H1 (cell line): ENCODE measurements around the gene NUMB. TPM values are rescaled to one million over a fixed set of nuclear protein-coding genes. Genes with fewer than 3 reads are reported as not detected.

Experiments
- CTCF ChIA-PET: fragments of 300-600 bp; sonication (Branson Sonifier 250); formaldehyde crosslinking; loops from one replicate; lab custom pipeline; 2021; ENCODE audit not compliant: partially characterized antibody; lab: Charles Lee
- POLR2A ChIA-PET: fragments of 300-600 bp; sonication (Branson Sonifier 250); formaldehyde crosslinking; loops from one replicate; lab custom pipeline; 2021; ENCODE audit warnings: inconsistent platforms; ENCODE audit not compliant: partially characterized antibody; lab: Charles Lee
- DNase-seq, 2 experiments: peaks; one replicate each; pipeline versions ENCODE4 v3.0.0 to v3.0.0-alpha.2; 2010 to 2022; ENCODE audit warnings: low spot score in 2 of 2, low read depth in 1 of 2, mixed read lengths in 1 of 2
- FAIRE-seq: peaks from 2 replicates; lab custom pipeline; 2011; peaks lifted over from hg19 to GRCh38; lab: Jason Lieb, UNC
- H2AFZ ChIP-seq: 2 replicates; pipeline ENCODE4 v1.8.1; 2012; ENCODE audit warnings: low read length, inconsistent platforms
- H2AK5ac ChIP-seq: 2 replicates; pipeline ENCODE4 v1.6.1; 2013; ENCODE audit warnings: low read depth, low read length
- H2BK120ac ChIP-seq: replicated peaks from 2 replicates; pipeline ENCODE3; 2013; ENCODE audit warnings: low read depth, low read length, inconsistent platforms
- H2BK12ac ChIP-seq: 2 replicates; pipeline ENCODE4 v1.6.1; 2013; ENCODE audit warnings: low read depth, low read length
- H2BK15ac ChIP-seq: 2 replicates; pipeline ENCODE4 v1.6.1; 2013; ENCODE audit warnings: low read length
- H2BK20ac ChIP-seq: 2 replicates; pipeline ENCODE4 v1.6.1; 2013; ENCODE audit warnings: low read length
- H2BK5ac ChIP-seq: 2 replicates; pipeline ENCODE4 v1.6.1; 2013; ENCODE audit warnings: low read depth, low read length
- H3K14ac ChIP-seq: 2 replicates; pipeline ENCODE4 v1.6.1; 2013; ENCODE audit warnings: inconsistent platforms; ENCODE audit not compliant: insufficient read length
- H3K18ac ChIP-seq: 2 replicates; pipeline ENCODE4 v1.6.1; 2013; ENCODE audit warnings: low read length; ENCODE audit errors: extremely low read depth
- H3K23ac ChIP-seq: 2 replicates; pipeline ENCODE4 v1.6.1; 2013; ENCODE audit warnings: inconsistent platforms; ENCODE audit not compliant: insufficient read length
- H3K23me2 ChIP-seq: 2 replicates; pipeline ENCODE4 v1.6.1; 2013; ENCODE audit warnings: low read depth, low read length
- H3K27ac ChIP-seq: 2 replicates; pipeline ENCODE4 v1.6.1; 2011; ENCODE audit warnings: low read depth, low read length, inconsistent platforms
- H3K27me3 ChIP-seq, 4 experiments: replicated peaks in 1 of 4; 1 replicate in 1 of 4; 2 replicates in 3 of 4; pipeline versions ENCODE4 v1.6.1 to v1.8.1; 2011 to 2013; ENCODE audit warnings: low read length in 3 of 4, mild to moderate bottlenecking in 3 of 4, inconsistent platforms in 2 of 4, mixed read lengths in 2 of 4, moderate library complexity in 1 of 4; ENCODE audit not compliant: control insufficient read depth in 3 of 4, insufficient read depth in 3 of 4; ENCODE audit errors: extremely low read depth in 1 of 4
- H3K36me3 ChIP-seq, 4 experiments: 2 replicates each; pipeline versions ENCODE4 v1.6.1 to v1.8.1; 2011 to 2013; ENCODE audit warnings: mild to moderate bottlenecking in 4 of 4, low read length in 3 of 4, moderate library complexity in 2 of 4, control low read depth in 1 of 4, inconsistent platforms in 1 of 4; ENCODE audit not compliant: insufficient read depth in 4 of 4, control insufficient read depth in 2 of 4
- H3K4ac ChIP-seq: replicated peaks from 2 replicates; pipeline ENCODE3; 2013; ENCODE audit warnings: low read length, low read depth, mixed read lengths, inconsistent platforms; ENCODE audit not compliant: insufficient read length
- H3K4me1 ChIP-seq, 4 experiments: replicated peaks in 1 of 4; 1 replicate in 1 of 4; 2 replicates in 3 of 4; pipeline versions ENCODE4 v1.6.1 to v1.8.1; 2011 to 2013; ENCODE audit warnings: low read length in 3 of 4, inconsistent platforms in 2 of 4, mixed read lengths in 1 of 4; ENCODE audit not compliant: insufficient read depth in 4 of 4, control insufficient read depth in 3 of 4
- H3K4me2 ChIP-seq, 2 experiments: 2 replicates each; pipeline versions ENCODE4 v1.6.1 to v1.8.1; 2011 to 2013; ENCODE audit warnings: low read depth in 2 of 2, low read length in 2 of 2, control low read depth in 1 of 2, inconsistent platforms in 1 of 2, mild to moderate bottlenecking in 1 of 2; ENCODE audit not compliant: insufficient read depth in 1 of 2
- H3K4me3 ChIP-seq, 4 experiments: fragments of 200-600, 300-600 bp in 1 of 4; sonication (generic), shearing (Covaris generic), sonication (Bioruptor Twin) in 1 of 4; 2 replicates each; pipeline versions ENCODE4 v1.5.1 to v1.8.1; 2011 to 2016; ENCODE audit warnings: low read length in 4 of 4, low read depth in 3 of 4, control low read depth in 2 of 4, inconsistent platforms in 2 of 4, mild to moderate bottlenecking in 2 of 4, mixed read lengths in 1 of 4, moderate library complexity in 1 of 4; ENCODE audit not compliant: insufficient read depth in 2 of 4; ENCODE audit errors: extremely low read depth in 1 of 4
- H3K56ac ChIP-seq: replicated peaks from 2 replicates; pipeline ENCODE3; 2013; ENCODE audit warnings: low read depth, mild to moderate bottlenecking, mixed read lengths, low read length, inconsistent platforms; ENCODE audit not compliant: insufficient read length
- H3K79me1 ChIP-seq: 2 replicates; pipeline ENCODE4 v1.6.1; 2013; ENCODE audit warnings: low read depth, low read length, control low read depth
- H3K79me2 ChIP-seq, 2 experiments: 2 replicates each; pipeline versions ENCODE4 v1.6.1 to v1.8.1; 2012 to 2013; ENCODE audit warnings: low read length in 2 of 2, mild to moderate bottlenecking in 2 of 2, inconsistent platforms in 1 of 2; ENCODE audit not compliant: insufficient read depth in 2 of 2, control insufficient read depth in 1 of 2
- H3K9ac ChIP-seq, 4 experiments: replicated peaks in 1 of 4; 1 replicate in 1 of 4; 2 replicates in 3 of 4; pipeline versions ENCODE4 v1.6.1 to v1.8.1; 2011 to 2013; ENCODE audit warnings: low read depth in 3 of 4, low read length in 3 of 4, control low read depth in 2 of 4, mild to moderate bottlenecking in 2 of 4, moderate library complexity in 2 of 4, inconsistent platforms in 1 of 4; ENCODE audit errors: extremely low read depth in 1 of 4
- H3K9me3 ChIP-seq, 2 experiments: 2 replicates each; pipeline versions ENCODE4 v1.6.1 to v1.8.1; 2012 to 2013; ENCODE audit warnings: mild to moderate bottlenecking in 2 of 2, moderate library complexity in 2 of 2, control low read depth in 1 of 2, inconsistent platforms in 1 of 2, low read depth in 1 of 2, low read length in 1 of 2, mixed read lengths in 1 of 2; ENCODE audit not compliant: insufficient read depth in 2 of 2
- H4K20me1 ChIP-seq, 2 experiments: replicated peaks in 1 of 2; 2 replicates each; pipeline versions ENCODE3 to v1.8.1; 2011 to 2013; ENCODE audit warnings: inconsistent platforms in 2 of 2, low read length in 2 of 2, mild to moderate bottlenecking in 1 of 2; ENCODE audit not compliant: insufficient read depth in 2 of 2, control insufficient read depth in 1 of 2
- H4K5ac ChIP-seq: 2 replicates; pipeline ENCODE4 v1.6.1; 2013; ENCODE audit warnings: low read length, low read depth, mixed read lengths, inconsistent platforms; ENCODE audit not compliant: insufficient read length
- H4K8ac ChIP-seq: 2 replicates; pipeline ENCODE4 v1.8.0; 2013; ENCODE audit warnings: mild to moderate bottlenecking, moderate library complexity, low read length, inconsistent platforms; ENCODE audit not compliant: insufficient read depth; ENCODE audit errors: extremely low read depth
- H4K91ac ChIP-seq: replicated peaks from 2 replicates; pipeline ENCODE3; 2013; ENCODE audit warnings: low read length, mixed read lengths, inconsistent platforms; ENCODE audit not compliant: insufficient read length
- KDM1A ChIP-seq: fragments of 200-600, 300-600 bp; sonication (generic); IDR thresholded peaks from 2 replicates; pipeline ENCODE4 v1.7.1; 2016; ENCODE audit warnings: mild to moderate bottlenecking, low read length, borderline replicate concordance
- PHF8 ChIP-seq: fragments of 200-600 bp; sonication (generic); conservative IDR thresholded peaks from 2 replicates; pipeline ENCODE4 v1.7.1; 2012; ENCODE audit warnings: low read depth, mild to moderate bottlenecking, inconsistent platforms, low read length, moderate library complexity
- POLR2A ChIP-seq, 2 experiments: IDR thresholded peaks; 1 replicate in 1 of 2; 2 replicates in 1 of 2; pipeline ENCODE4 v1.6.1; 2011; ENCODE audit warnings: low read depth in 2 of 2, low read length in 2 of 2, mild to moderate bottlenecking in 2 of 2; ENCODE audit errors: control extremely low read depth in 1 of 2
- SIN3A ChIP-seq, 2 experiments: IDR thresholded peaks in 1 of 2; conservative IDR thresholded peaks in 1 of 2; 2 replicates each; pipeline ENCODE4 v1.6.1; 2011 to 2012; ENCODE audit warnings: low read length in 2 of 2, improper control_type of control experiment in 1 of 2, low read depth in 1 of 2, mild to moderate bottlenecking in 1 of 2
- WGBS, 2 experiments: shearing (Covaris generic) in 1 of 2; methylation state at CpG; one replicate each; pipeline versions ENCODE4 v1.1.6 to v1.1.7; 2013 to 2015; ENCODE audit warnings: low lambda C conversion rate in 2 of 2, mixed read lengths in 2 of 2, inconsistent platforms in 1 of 2, low coverage in 1 of 2, missing lambda C conversion rate in 1 of 2; ENCODE audit not compliant: insufficient replicate concordance in 2 of 2, insufficient coverage in 1 of 2, insufficient read length in 1 of 2; ENCODE audit errors: extremely low coverage in 1 of 2, missing lambda C conversion rate in 1 of 2; 5-methylcytosine and 5-hydroxymethylcytosine counted together
- polyA plus RNA-seq, 7 experiments: library from polyadenylated mRNA; depleted of rRNA in 3 of 7; stranded (reverse) in 5 of 7; unstranded in 2 of 7; fragments of >200 nt in 5 of 7; fragments of 200-250 nt in 2 of 7; gene quantifications; 1 replicate in 5 of 7; 2 replicates in 1 of 7; 4 replicates in 1 of 7; pipeline versions ENCODE4 v1.2.1 to v1.2.3, GENCODE V29; 2011 to 2013; ENCODE audit warnings: missing spikeins in 2 of 7, mixed read lengths in 2 of 7
- total RNA-seq: library from RNA; stranded (reverse); fragmentation: NEBNext Ultra II Directional; extraction: Animal tissue kit (Norgen Biotek cat#: 25700); gene quantifications from 2 replicates; pipeline ENCODE4 v1.2.1, GENCODE V29; 2021

The NUMB gene
- total and polyA plus RNA-seq, 2 of the 8 experiments (the other 6 are each of a cell fraction or from before 2014, with no cell fraction given): 54.3 to 78.1 TPM

- Histone ChIP-seq H3K36me3 (0 out of 8 replicates have a peak, but pooled peaks cover 0 to 3% (median 0%) of the 10 kb centered on the region in 4 experiments), H3K14ac (no peak overlapping the region), H4K5ac (peak overlapping the region; percentile 88), H4K20me1 (peaks cover 0 to 4% of the 10 kb centered on the region in 2 experiments), H3K79me2 (peaks cover 0 to 10% of the 10 kb centered on the region in 2 experiments; a peak in 2 of 4 replicates), H2AFZ (no peak overlapping the region), H3K9ac (peak overlapping the region in 1 of 4 experiments; percentile 24; a peak in 1 of 7 replicates), H2BK15ac (peak overlapping the region; percentile 51; the same call in 1 of the 2 replicates), H3K4me2 (peak overlapping the region; percentile 89 to 96), H3K23me2 (peaks cover 22% of the 10 kb centered on the region), H3K18ac (peak overlapping the region; percentile 94), H2BK20ac (peak overlapping the region; percentile 99; the same call in 1 of the 2 replicates), H3K9me3 (no peaks in the 10 kb centered on the region), H2BK12ac (peak overlapping the region; percentile 32; the same call in 1 of the 2 replicates), H4K8ac (peak overlapping the region; percentile 63; the same call in 1 of the 2 replicates), H3K23ac (no peak overlapping the region), H3K4ac (peak overlapping the region; percentile 63), H3K4me1 (peaks cover 6 to 50% (median 30%) of the 10 kb centered on the region in 4 experiments), H4K91ac (peak overlapping the region; percentile 53), H3K79me1 (peaks cover 3% of the 10 kb centered on the region), H2AK5ac (peak overlapping the region; percentile 3; the same call in 1 of the 2 replicates), H2BK120ac (peak overlapping the region; percentile 2), H2BK5ac (peak overlapping the region; percentile 41; the same call in 1 of the 2 replicates), H3K56ac (peak overlapping the region; percentile 25), H3K4me3 (peak overlapping the region in 3 of 4 experiments; percentile 20 to 62 (median 38); a peak in 4 of 8 replicates), H3K27ac (peak overlapping the region; percentile 82), H3K27me3 (peaks cover 6 to 25% (median 18%) of the 10 kb centered on the region in 4 experiments)
- TF ChIP-seq PHF8: no peak
- peak; percentile 35; the same call in 1 of the 2 replicates for TF ChIP-seq KDM1A
- TF ChIP-seq SIN3A (conservative IDR thresholded peaks at IDR 0.05 in 1 of 2, IDR thresholded peaks at IDR 0.05 in 1 of 2; ENCODE audit: low read depth in 1 of 2, low read length in 2 of 2): 0 out of 4 replicates have a peak, but pooled peaks of 1 of the 2 experiments have one; percentile 3
- TF ChIP-seq POLR2A (IDR thresholded peaks at IDR 0.05; ENCODE audit: control extremely low read depth in 1 of 2, low read depth in 2 of 2, low read length in 2 of 2): no peak; a peak in 1 of 3 replicates
- 58% methylated on average over 11 of the region's 11 CpGs; no CpG with 5 or more reads in 1 of the 2 experiments for WGBS, 2 experiments
- no peak for FAIRE-seq
- ChIA-PET POLR2A (interaction anchor here (0.8 to 1.4 kb wide), 6 partner anchors 8 to 109 kb away, joined by 3 to 4 read pairs (median 3); no protein-coding TSS in a partner anchor), CTCF (interaction anchor here (0.8 to 1.6 kb wide), 3 partner anchors 19 to 276 kb away, joined by 3 to 5 read pairs (median 4); no protein-coding TSS in a partner anchor)
- DNase-seq: no peak
Measured at GRCh38 chr14:73234586-73235394, 223.6 kb downstream of the NUMB start.
